ENCODE results near the gene SIRT2.
"Not testable (repeated sequence)": the region's sequence is repeated elsewhere in the genome, so short reads cannot be mapped to it uniquely, and the experiment has no call there.

The SIRT2 gene

GRCh38 chr19:38834590-38834989 lies 64.8 kb downstream of the SIRT2 start:
- FAIRE-seq: no peak
- TF ChIP-seq CTCF (IDR thresholded peaks at IDR 0.05; ENCODE audit: insufficient read depth, missing control alignments): no peak

GRCh38 chr19:38834104-38834490 lies 65.3 kb downstream of the SIRT2 start:
- TF ChIP-seq CTCF (IDR thresholded peaks at IDR 0.05; ENCODE audit: insufficient read depth, missing control alignments): no peak
- DNase-seq (ENCODE audit: insufficient read length, low spot score): no peak
- FAIRE-seq: no peak

More at GRCh38 chr19:38834590-38834989, 64.8 kb downstream of the SIRT2 start:
- DNase-seq (ENCODE audit: insufficient read length, low spot score): no peak

- TF ChIP-seq CTCF (IDR thresholded peaks at IDR 0.05; ENCODE audit: insufficient read depth, missing control alignments): no peak
- FAIRE-seq: no peak
These were observed 66.4 kb downstream of the SIRT2 start for GRCh38 chr19:38833092-38833425.

GRCh38 chr19:38831142-38831605 lies 68.2 kb downstream of the SIRT2 start:
- no peak for TF ChIP-seq CTCF (IDR thresholded peaks at IDR 0.05; ENCODE audit: insufficient read depth, missing control alignments)
- DNase-seq (ENCODE audit: insufficient read length, low spot score) (no peak), FAIRE-seq (no peak)

More at GRCh38 chr19:38833092-38833425, 66.4 kb downstream of the SIRT2 start:
- no peak for DNase-seq (ENCODE audit: insufficient read length, low spot score)

- DNase-seq (ENCODE audit: insufficient read length, low spot score) (no peak), FAIRE-seq (no peak)
- TF ChIP-seq CTCF (IDR thresholded peaks at IDR 0.05; ENCODE audit: insufficient read depth, missing control alignments): no peak
These were observed 69.2 kb downstream of the SIRT2 start for GRCh38 chr19:38830039-38830733.

- not testable (repeated sequence) for FAIRE-seq; DNase-seq (ENCODE audit: insufficient read length, low spot score)
These were observed 70.2 kb downstream of the SIRT2 start for GRCh38 chr19:38829203-38829602.
